T-helper 1 cell treated with Interleukin-12 subunit alpha and Interleukin-12 subunit beta and Interleukin-4 antibody, amounts not matched to agents 30 ng/mL and 1 ng/mL, for 36 hours (primary cell): ENCODE data around the gene DISP3. TPM values are rescaled to one million over a fixed set of nuclear protein-coding genes. Genes with fewer than 3 reads are reported as not detected.

ENCODE experiments used
- intact Hi-C: fragments of 100-400 bp; cut with micrococcal nuclease; formaldehyde crosslinking; loops from one replicate; pipeline ENCODE4 v1.15.1; 2024
- total RNA-seq: library from RNA; stranded (reverse); gene quantifications from 2 replicates; pipeline ENCODE4 v1.2.3, GENCODE V29; 2022

DISP3 gene
- total RNA-seq, 1 donor from 2014 or later, result 0.20 TPM

DNA sequence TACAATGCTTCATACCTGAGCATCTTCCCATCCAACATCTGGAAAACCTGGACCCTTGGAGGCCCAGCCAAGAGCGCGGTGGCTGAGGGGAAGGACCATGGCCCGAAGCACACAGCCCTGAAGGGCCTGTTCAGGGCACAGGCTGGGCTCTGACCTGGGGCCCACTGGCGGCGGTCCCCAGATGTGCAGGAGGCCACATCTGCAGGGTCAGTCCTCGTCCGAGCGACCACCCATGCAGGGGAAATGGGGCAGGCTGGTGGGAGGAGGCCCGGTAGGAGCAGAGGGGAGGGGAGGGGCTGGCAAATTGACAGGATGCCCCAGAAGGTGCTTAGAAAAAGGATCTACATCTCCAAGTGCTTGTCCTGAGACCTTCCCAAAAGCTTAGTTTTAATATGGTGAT, 59.9 kb downstream of the DISP3 start:
- intact Hi-C loops, result no loop called here

GRCh38 chr1:11539850-11540772, 61.2 kb downstream of the DISP3 start:
- intact Hi-C loops, result no loop called here

- intact Hi-C loops, result no loop called here
These were observed 61.8 kb downstream of the DISP3 start for GRCh38 chr1:11540773-11541160.

GRCh38 chr1:11541236-11541635, 62.3 kb downstream of the DISP3 start:
- intact Hi-C loops, result no loop called here

DNA sequence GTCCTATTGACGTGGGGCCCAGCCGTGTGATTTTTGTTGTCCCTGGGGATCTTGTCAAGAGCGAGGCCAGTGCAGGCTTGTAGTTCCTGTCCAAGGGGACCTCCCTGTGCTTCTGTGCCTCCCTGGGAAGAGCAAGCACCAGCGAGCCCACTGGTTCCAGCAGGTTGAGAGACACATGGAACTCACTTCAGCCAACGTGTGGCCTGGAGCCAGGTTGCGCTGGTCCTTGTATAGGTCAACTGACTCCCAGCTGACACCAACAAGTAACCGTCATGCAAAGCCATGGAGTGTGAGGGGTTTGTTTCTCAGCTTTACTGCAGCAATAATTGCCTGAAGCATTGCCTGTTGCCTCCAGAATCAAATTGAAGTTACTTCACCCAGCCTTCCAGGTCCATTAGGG, 63.0 kb downstream of the DISP3 start:
- intact Hi-C loops, result no loop called here

DNA sequence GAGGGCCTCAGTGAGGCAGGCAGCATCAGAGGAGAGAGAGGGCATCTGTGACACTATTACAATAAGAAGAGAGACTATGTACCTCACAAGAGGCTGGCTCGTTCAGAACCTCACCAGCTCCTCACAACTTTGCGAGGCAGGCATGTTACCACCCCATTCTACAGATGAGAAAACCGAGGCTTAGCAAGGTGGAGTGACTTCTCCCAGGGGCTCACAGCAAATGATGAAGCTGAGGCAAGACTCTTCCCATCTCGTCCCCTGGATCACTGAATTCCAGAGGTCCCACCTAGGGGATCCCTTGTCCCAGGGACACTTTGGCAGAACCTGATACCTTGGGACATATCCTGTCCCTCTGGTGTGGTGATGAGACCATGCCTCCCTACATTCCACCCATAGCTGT, 64.4 kb downstream of the DISP3 start:
- intact Hi-C loops, result no loop called here

GRCh38 chr1:11543796-11544195, 64.8 kb downstream of the DISP3 start:
- intact Hi-C loops, result no loop called here

GRCh38 chr1:11546456-11546855, 67.5 kb downstream of the DISP3 start:
- intact Hi-C loops, result no loop called here

- intact Hi-C loops, result no loop called here
These were observed 71.8 kb downstream of the DISP3 start for GRCh38 chr1:11550664-11551283.

DNA sequence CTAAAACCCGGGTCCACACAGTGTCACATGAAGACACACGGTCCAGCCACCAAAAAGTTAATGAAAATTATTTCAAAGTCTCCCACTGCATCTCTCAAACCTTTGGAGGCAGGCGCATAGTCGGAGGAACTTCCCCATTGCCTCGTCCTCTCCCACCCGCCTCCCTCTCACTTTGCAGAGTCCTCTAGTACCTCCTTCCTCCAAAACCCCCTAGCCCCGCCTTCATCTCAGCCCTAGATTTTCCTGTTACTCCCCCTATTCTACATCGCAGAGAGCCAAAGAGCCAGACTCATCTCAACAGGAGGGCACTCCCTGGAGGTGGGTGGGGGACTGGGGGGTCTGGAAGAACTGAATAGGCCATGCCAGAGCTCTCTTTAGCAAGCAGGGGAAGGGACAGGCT, 79.3 kb downstream of the DISP3 start:
- intact Hi-C loops, result no loop called here

GRCh38 chr1:11558871-11559590, 80.1 kb downstream of the DISP3 start:
- intact Hi-C loops, result no loop called here

GRCh38 chr1:11559591-11559970, 80.6 kb downstream of the DISP3 start:
- intact Hi-C loops, result no loop called here

GRCh38 chr1:11560061-11560460, 81.1 kb downstream of the DISP3 start:
- intact Hi-C loops, result no loop called here

DNA sequence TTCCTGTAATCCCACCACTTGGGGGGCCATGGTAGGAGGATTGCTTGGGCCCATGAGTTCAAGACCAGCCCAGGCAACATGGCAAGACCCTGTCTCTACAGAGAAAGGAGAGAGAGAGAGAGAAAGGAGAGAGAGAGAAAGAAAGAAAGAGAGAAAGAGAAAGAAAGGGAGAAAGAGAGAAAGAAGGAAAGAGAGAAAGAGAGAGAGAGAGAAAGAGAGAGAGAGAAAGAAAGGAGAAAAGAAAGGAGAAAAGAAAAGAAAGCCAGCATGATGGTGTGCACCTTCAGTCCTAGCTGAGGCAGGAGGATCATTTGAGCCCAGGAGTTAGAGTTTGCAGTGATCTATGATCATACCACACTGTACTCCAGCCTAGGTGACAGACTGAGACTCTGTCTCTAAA, 82.8 kb downstream of the DISP3 start:
- intact Hi-C loops, result no loop called here

DNA sequence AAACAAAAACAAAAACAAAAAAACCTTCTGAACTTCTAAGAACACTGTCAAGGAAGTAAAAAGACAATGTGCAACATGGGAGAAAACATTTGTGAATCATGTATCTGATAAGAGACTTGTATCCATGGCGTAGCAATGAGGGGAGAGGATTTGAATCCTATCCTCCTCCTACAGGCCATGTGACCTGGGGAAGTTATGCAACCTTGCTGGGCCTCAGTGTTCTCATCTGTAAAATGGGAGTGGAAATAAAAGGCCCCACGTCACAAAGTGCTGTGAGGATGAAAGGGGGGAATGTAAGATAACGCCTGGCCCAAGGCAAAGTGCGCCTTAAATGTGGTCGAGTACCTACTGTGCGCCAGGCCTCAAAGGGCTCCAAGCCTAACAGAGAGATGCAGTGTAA, 83.7 kb downstream of the DISP3 start:
- intact Hi-C loops, result no loop called here

DNA sequence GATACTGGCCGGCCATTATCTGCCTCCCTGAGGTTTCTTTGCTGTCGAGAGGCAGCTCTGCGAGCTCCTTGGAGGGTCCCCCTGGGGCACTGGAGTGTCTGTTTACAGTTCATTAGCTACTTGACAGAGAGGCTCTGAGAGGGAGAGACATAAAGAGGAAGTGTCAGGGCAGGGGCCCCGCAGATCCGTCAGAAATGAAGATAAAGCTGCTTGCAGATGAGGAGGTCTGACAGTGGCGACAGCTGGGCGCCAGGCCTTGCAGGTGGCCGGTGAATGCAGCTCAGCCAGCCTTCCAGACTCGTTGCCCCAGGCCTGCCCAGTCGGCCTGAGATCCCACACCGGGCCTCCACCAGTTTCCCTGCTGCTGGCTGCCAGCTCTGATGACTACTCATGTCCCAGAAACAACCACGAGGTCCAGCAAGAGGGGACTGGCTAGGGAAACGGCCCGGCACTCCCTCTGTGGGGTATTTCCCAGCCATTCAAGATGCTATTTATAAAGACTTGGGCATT, 84.7 kb downstream of the DISP3 start:
- intact Hi-C loops, result no loop called here

GRCh38 chr1:11564237-11564636, 85.3 kb downstream of the DISP3 start:
- intact Hi-C loops, result no loop called here

- intact Hi-C loops, result no loop called here
These were observed 87.3 kb downstream of the DISP3 start for GRCh38 chr1:11566042-11566850.

DNA sequence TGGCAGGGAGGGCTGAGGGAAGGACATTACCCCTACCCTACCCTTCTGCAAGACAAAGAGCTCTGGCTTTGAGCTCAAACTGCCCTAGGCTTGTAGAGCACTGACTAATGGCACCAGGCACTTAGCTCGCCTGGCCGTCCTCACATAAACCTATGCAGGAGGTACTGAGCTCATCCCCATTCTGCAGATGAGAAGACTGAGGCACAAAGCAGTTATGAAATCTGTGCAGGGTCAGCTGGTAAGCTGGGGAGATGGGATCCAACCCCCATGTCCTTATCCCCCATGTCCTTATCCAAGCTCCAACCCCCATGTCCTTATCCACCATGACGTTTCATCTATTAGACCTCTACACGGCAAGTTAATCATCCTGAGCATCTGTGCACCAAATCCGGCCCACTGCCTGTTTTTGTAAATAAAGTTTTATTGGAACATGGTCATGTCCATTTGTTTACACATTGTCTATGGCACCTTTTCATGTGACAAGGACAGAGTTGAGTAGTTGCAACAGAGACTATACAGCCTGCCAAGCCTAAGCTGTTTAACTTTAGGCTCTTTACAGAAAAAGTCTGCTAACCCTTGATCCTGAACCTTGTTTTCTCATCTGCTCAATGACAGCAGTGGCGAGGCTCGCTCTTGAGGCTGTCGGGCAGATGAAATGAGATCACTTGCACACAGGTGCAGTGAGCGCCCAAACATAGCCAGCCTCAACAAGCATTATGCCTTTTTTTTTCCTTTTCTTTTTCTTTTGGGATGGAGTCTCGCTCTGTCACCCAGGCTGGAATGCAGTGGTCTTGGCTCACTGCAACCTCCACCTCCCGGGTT, 88.5 kb downstream of the DISP3 start:
- intact Hi-C loops, result no loop called here

- intact Hi-C loops, result no loop called here
These were observed 89.7 kb downstream of the DISP3 start for GRCh38 chr1:11568687-11569086.
